PC-3 (cell line): Measurements from ENCODE around the gene THRB. TPM values are rescaled to one million over a fixed set of nuclear protein-coding genes. Genes with fewer than 3 reads are reported as not detected.

Source experiments
- ATAC-seq: fragments of 200-7000 bp; cut with Tn5 transposase; 2 replicates; pipeline ENCODE4 v1.9.1; 2020; ENCODE audit warnings: mild to moderate bottlenecking, moderate library complexity
- BruUV-seq: library from RNA; stranded (reverse); fragments of 400-500 nt; replicated peaks from 2 replicates; lab custom pipeline; 2021; lab: Mats Ljungman, UMichigan
- CTCF ChIA-PET: fragments of 300-600 bp; sonication (Branson Sonifier 250); formaldehyde crosslinking; loops from one replicate; lab custom pipeline; 2022; ENCODE audit warnings: antibody characterized with exemption; lab: Charles Lee
- POLR2A ChIA-PET: fragments of 300-600 bp; sonication (Branson Sonifier 250); formaldehyde crosslinking; loops from one replicate; lab custom pipeline; 2022; ENCODE audit warnings: antibody characterized with exemption; ENCODE audit not compliant: unreplicated experiment; lab: Charles Lee
- DNase-seq: peaks from one replicate; pipeline ENCODE4 v3.0.0-alpha.2; 2015
- H2AFZ ChIP-seq: fragments of 300-600 bp; sonication (generic); 2 replicates; pipeline ENCODE4 v1.6.0; 2016; ENCODE audit warnings: antibody characterized with exemption, low read length
- H3F3A ChIP-seq: fragments of 300-600 bp; sonication (generic); one replicate; pipeline ENCODE4 v1.6.0; 2017; ENCODE audit warnings: antibody characterized with exemption, low read length, control low read depth, mild to moderate bottlenecking; ENCODE audit not compliant: unreplicated experiment
- H3K27ac ChIP-seq: fragments of 300-600 bp; sonication (generic); 2 replicates; pipeline ENCODE4 v1.5.1; 2016; ENCODE audit warnings: mild to moderate bottlenecking, low read length
- H3K27me3 ChIP-seq: fragments of 300-600 bp; sonication (generic); 2 replicates; pipeline ENCODE4 v1.6.1; 2016; ENCODE audit warnings: low read length, mixed read lengths
- H3K36me3 ChIP-seq: fragments of 300-600 bp; sonication (generic); 2 replicates; pipeline ENCODE4 v1.6.1; 2016; ENCODE audit warnings: low read depth, mixed run types, low read length, mixed read lengths
- H3K4me1 ChIP-seq: fragments of 300-600 bp; sonication (generic); 2 replicates; pipeline ENCODE4 v1.5.1; 2016; ENCODE audit warnings: low read length; ENCODE audit not compliant: insufficient read depth
- H3K4me2 ChIP-seq: fragments of 300-600 bp; sonication (generic); 2 replicates; pipeline ENCODE4 v1.6.0; 2016; ENCODE audit warnings: low read length
- H3K4me3 ChIP-seq: fragments of 300-600 bp; sonication (generic); 2 replicates; pipeline ENCODE4 v1.5.1; 2016; ENCODE audit warnings: mild to moderate bottlenecking, low read length, mixed read lengths
- H3K79me2 ChIP-seq: fragments of 300-600 bp; sonication (generic); 2 replicates; pipeline ENCODE4 v1.6.1; 2017; ENCODE audit warnings: low read length, mixed read lengths
- H3K9ac ChIP-seq: fragments of 300-600 bp; sonication (generic); 2 replicates; pipeline ENCODE4 v1.6.0; 2016; ENCODE audit warnings: mild to moderate bottlenecking, low read length
- H3K9me2 ChIP-seq: fragments of 300-600 bp; sonication (generic); replicated peaks from 2 replicates; pipeline ENCODE4 v1.6.1; 2016; ENCODE audit warnings: mixed run types, low read length, mixed read lengths
- H3K9me3 ChIP-seq: fragments of 300-600 bp; sonication (generic); 2 replicates; pipeline ENCODE4 v1.6.1; 2016; ENCODE audit warnings: low read length, mixed read lengths
- H4K20me1 ChIP-seq: fragments of 300-600 bp; sonication (generic); 2 replicates; pipeline ENCODE4 v1.6.1; 2016; ENCODE audit warnings: low read length, mixed read lengths
- EZH2 ChIP-seq: fragments of 300-600 bp; sonication (generic); IDR thresholded peaks from one replicate; pipeline ENCODE4 v1.6.1; 2017; ENCODE audit warnings: antibody characterized with exemption, mild to moderate bottlenecking, low read length; ENCODE audit not compliant: unreplicated experiment
- EZH2phosphoT487 ChIP-seq: fragments of 300-600 bp; sonication (generic); IDR thresholded peaks from 2 replicates; pipeline ENCODE4 v1.6.1; 2018; ENCODE audit warnings: mild to moderate bottlenecking, antibody characterized with exemption, low read length, borderline replicate concordance
- intact Hi-C: fragments of 100-400 bp; cut with micrococcal nuclease; formaldehyde crosslinking; loops from 2 replicates; pipeline ENCODE4 v1.9.0; 2023
- total RNA-seq: library from RNA; depleted of rRNA; stranded (reverse); fragments of >200 nt; gene quantifications from 2 replicates; pipeline ENCODE4 v1.2.3, GENCODE V29; 2014
- TF ChIP-seq, protein P1 (sequence below): fragments of 300-600 bp; sonication (generic); conservative IDR thresholded peaks from 2 replicates; pipeline ENCODE4 v1.5.1; 2017; ENCODE audit warnings: antibody characterized with exemption, low read depth, mild to moderate bottlenecking, low read length

Gene THRB
- total RNA-seq, 1 experiment from 2014 or later, result 9.7 TPM

DNA sequence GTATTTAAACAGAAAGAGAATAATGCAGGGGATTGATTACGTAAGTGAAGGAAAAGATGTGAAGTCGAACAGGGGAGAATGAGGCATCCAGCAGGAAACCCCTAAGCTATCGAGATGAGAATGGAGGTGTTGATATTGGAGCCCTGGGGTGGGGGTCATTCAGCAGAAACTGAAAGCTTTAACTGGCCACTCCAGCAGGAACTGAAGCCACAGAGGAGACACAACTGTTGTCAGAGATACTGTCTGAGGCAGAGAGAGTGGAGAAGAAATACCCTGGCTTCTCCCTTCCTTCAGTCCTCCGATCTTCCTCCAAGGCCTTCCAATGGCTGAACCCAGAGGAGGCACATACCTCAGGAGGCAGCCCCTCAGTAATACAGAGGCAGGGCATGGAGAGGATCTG, 152.4 kb downstream of the THRB start:
- Histone ChIP-seq H3K27ac (peak overlapping the region; percentile 86), H3K4me3 (no peak overlapping the region), H3K9ac (peak overlapping the region; percentile 35; the same call in 1 of the 2 replicates), H3K9me3 (no peaks in the 10 kb centered on the region), H3K79me2 (no peaks in the 10 kb centered on the region), H2AFZ (no peak overlapping the region), H3K27me3 (no peaks in the 10 kb centered on the region), H3F3A (peaks cover 6% of the 10 kb centered on the region), H4K20me1 (no peaks in the 10 kb centered on the region), H3K4me2 (0 out of 2 replicates have a peak overlapping the region, but pooled peaks have one; percentile 72), H3K4me1 (peaks cover 48% of the 10 kb centered on the region), H3K9me2 (no peaks in the 10 kb centered on the region), H3K36me3 (no peaks in the 10 kb centered on the region)
- TF ChIP-seq, protein P1, sequence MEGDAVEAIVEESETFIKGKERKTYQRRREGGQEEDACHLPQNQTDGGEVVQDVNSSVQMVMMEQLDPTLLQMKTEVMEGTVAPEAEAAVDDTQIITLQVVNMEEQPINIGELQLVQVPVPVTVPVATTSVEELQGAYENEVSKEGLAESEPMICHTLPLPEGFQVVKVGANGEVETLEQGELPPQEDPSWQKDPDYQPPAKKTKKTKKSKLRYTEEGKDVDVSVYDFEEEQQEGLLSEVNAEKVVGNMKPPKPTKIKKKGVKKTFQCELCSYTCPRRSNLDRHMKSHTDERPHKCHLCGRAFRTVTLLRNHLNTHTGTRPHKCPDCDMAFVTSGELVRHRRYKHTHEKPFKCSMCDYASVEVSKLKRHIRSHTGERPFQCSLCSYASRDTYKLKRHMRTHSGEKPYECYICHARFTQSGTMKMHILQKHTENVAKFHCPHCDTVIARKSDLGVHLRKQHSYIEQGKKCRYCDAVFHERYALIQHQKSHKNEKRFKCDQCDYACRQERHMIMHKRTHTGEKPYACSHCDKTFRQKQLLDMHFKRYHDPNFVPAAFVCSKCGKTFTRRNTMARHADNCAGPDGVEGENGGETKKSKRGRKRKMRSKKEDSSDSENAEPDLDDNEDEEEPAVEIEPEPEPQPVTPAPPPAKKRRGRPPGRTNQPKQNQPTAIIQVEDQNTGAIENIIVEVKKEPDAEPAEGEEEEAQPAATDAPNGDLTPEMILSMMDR, result no peak
- no peak for TF ChIP-seq EZH2
- no peak for TF ChIP-seq EZH2phosphoT487
- BruUV-seq, result no TSS peak
- intact Hi-C loops, result no loop called here
- ChIA-PET POLR2A (no interaction called here), CTCF (no interaction called here)
- ATAC-seq (no peak), DNase-seq (no peak)

DNA sequence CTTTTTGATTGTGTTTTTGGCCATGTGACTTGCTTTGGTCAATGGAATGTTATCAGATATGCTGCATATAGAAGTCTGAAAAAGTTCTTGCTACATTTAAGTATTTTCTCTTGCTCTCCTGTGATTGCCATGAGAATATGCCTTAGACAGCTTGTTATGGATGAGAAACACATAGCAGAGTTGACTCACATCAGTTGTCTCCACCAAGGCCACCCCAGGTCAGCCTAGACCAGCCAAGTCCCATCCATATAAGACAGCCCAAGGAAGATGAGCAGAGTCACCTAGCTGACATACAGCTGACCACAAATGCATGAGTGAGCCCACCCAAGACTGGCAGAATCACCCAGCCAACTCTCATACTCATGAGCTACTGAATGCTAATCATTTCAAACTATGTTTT, 153.0 kb downstream of the THRB start:
- ATAC-seq, result no peak
- CTCF ChIA-PET, result no interaction called here

DNA sequence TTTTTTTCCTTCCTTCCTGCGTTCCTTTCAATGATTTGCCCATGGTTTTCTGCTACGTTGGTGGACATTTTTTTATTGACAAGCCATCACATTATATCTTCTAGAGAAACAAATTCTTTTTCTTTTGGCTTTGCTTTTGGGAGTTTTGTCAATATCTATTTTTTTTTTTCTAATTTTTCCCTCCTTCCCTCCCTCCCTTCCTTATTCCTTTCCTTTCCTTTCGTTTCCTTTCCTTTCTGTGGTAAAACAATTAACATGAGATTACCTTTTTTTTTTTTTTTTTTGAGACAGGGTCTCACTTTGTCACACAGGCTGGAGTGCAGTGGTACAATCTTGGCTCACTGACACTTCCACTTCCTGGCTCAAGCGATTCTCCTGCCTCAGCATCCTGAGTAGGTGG, 153.7 kb downstream of the THRB start:
- Histone ChIP-seq H3K9ac (no peak overlapping the region), H4K20me1 (no peaks in the 10 kb centered on the region), H3K4me1 (peaks cover 42% of the 10 kb centered on the region), H3K79me2 (no peaks in the 10 kb centered on the region), H3K4me3 (no peak overlapping the region), H3K36me3 (no peaks in the 10 kb centered on the region), H3F3A (peaks cover 6% of the 10 kb centered on the region), H3K4me2 (no peak overlapping the region), H3K9me3 (no peaks in the 10 kb centered on the region), H3K27ac (no peak overlapping the region), H2AFZ (no peak overlapping the region), H3K27me3 (no peaks in the 10 kb centered on the region), H3K9me2 (no peaks in the 10 kb centered on the region)
- intact Hi-C loops, result no loop called here
- ChIA-PET CTCF (no interaction called here), POLR2A (no interaction called here)
- BruUV-seq, result no TSS peak
- DNase-seq, result no peak
- ATAC-seq, result no peak
- TF ChIP-seq EZH2phosphoT487, result no peak
- TF ChIP-seq EZH2, result no peak
- TF ChIP-seq, protein P1, result no peak

More for the DNA sequence above, 153.0 kb downstream of the THRB start:
- no peak overlapping the region for H3K4me2 ChIP-seq
- DNase-seq, result no peak
- TF ChIP-seq EZH2 (no peak), EZH2phosphoT487 (no peak)
- TF ChIP-seq, protein P1, result no peak
- intact Hi-C loops, result no loop called here
- POLR2A ChIA-PET, result no interaction called here
- no TSS peak for BruUV-seq
- H3K79me2 ChIP-seq, result no peaks in the 10 kb centered on the region
- no peak overlapping the region for H2AFZ ChIP-seq
- no peak overlapping the region for H3K27ac ChIP-seq
- no peaks in the 10 kb centered on the region for H4K20me1 ChIP-seq
- no peaks in the 10 kb centered on the region for H3K9me3 ChIP-seq
- H3K4me3 ChIP-seq, result no peak overlapping the region
- no peaks in the 10 kb centered on the region for H3K9me2 ChIP-seq
- no peaks in the 10 kb centered on the region for H3K36me3 ChIP-seq
- peaks cover 46% of the 10 kb centered on the region for H3K4me1 ChIP-seq
- no peaks in the 10 kb centered on the region for H3K27me3 ChIP-seq
- H3F3A ChIP-seq, result peaks cover 6% of the 10 kb centered on the region
- H3K9ac ChIP-seq, result no peak overlapping the region
